Measurements from ENCODE around the gene OSBPL5.

The OSBPL5 gene

DNA sequence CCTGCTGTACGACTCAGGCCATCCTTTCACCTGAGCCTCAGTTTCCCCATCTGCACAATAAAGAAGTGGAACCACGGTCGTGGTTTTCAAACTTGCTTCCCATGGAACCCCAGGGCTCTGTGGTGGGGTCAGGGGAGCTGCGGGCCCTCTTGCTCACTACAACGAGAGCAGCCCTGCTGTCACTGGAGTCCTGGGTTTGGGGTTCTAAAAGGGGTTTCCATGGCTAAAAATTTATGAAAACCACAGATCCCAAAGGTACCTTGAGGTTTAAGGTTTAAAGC is 62.5 kb downstream of the OSBPL5 start:
- TF ChIP-seq, protein P1, sequence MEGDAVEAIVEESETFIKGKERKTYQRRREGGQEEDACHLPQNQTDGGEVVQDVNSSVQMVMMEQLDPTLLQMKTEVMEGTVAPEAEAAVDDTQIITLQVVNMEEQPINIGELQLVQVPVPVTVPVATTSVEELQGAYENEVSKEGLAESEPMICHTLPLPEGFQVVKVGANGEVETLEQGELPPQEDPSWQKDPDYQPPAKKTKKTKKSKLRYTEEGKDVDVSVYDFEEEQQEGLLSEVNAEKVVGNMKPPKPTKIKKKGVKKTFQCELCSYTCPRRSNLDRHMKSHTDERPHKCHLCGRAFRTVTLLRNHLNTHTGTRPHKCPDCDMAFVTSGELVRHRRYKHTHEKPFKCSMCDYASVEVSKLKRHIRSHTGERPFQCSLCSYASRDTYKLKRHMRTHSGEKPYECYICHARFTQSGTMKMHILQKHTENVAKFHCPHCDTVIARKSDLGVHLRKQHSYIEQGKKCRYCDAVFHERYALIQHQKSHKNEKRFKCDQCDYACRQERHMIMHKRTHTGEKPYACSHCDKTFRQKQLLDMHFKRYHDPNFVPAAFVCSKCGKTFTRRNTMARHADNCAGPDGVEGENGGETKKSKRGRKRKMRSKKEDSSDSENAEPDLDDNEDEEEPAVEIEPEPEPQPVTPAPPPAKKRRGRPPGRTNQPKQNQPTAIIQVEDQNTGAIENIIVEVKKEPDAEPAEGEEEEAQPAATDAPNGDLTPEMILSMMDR (IDR thresholded peaks at IDR 0.05), result no peak

DNA sequence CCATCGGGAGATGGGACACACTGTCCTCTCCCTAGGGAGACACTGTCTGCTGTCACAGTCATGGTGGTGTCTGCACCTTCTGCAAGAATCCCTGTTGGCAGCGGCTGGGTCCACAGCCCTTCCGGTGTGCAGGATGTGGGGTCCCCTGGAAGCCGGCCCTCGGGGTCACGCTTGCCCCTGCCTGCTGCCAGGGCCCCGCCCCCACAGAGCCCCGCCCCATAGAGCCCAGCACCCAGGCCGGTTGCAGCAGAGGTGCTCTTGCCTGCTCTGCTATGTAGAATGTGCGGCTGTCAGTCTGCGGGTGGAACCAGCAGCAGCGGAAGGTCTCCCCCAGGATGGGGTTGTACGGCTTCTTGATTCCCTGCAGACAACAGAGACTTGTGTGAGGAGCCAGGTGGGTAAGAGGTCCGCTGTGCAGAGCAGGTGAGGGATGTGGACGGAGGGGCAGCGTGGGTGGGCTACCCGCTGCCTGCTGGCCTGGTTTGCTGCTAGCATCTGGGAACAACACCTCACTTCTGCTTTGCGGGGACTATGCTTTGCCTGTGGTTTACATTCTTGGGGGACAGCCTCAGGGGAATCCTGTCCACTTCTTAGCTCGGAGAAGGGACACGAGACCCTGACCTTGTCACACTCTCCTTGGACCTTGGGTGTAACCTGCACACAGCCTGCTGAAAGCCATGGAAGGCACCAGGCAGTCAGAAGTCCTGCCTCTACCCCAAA is 63.0 kb downstream of the OSBPL5 start:
- TF ChIP-seq, protein P1 (IDR thresholded peaks at IDR 0.05), result no peak

DNA sequence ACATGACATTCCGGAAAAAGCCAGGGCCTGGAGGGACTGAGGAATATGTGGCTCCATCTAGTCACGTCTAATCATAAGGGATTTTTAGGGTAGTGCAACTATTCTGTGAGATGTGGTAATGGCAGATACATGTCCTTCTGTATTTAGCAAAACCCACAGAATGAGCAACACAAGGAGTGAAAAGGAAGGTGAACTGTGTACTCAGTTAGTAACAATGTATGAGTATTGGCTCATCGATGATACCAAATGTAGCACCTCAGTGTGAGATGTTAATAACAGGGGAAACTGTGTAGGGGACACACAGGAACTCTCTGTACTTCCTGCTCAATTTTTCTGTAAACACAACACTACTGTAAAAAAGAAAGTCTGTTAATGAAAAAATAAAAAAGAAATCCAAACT is 65.9 kb downstream of the OSBPL5 start:
- TF ChIP-seq, protein P1 (IDR thresholded peaks at IDR 0.05), result no peak

DNA sequence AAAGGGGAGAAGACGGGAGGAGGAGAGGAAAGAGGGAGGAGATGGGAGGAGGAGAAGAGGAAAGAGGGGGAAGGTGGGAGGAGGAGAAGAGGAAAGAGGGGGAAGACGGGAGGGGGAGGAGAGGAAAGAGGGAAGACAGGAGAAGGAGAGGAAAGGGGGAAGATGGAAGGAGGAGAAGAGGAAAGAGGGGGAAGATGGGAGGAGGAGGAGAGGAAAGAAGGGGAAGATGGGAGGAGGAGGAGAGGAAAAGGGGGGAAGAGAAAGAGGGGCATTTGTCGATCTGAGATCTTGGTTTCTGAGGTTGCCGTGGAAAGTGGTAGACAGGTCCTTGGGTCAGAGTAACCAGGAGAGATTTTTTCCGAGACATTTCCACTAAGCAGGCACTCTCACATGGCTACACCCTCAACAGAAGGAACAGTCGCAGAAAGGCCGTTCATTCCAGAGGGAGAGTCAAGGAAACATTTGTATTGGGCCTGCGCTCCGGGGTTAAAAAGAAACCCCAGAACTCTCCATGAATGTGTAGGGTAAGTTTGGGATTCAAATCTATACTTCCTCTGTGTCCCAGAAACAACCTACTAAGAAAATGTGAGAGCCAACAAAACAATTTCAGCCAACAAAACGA is 68.1 kb downstream of the OSBPL5 start:
- TF ChIP-seq, protein P1 (IDR thresholded peaks at IDR 0.05), result no peak

DNA sequence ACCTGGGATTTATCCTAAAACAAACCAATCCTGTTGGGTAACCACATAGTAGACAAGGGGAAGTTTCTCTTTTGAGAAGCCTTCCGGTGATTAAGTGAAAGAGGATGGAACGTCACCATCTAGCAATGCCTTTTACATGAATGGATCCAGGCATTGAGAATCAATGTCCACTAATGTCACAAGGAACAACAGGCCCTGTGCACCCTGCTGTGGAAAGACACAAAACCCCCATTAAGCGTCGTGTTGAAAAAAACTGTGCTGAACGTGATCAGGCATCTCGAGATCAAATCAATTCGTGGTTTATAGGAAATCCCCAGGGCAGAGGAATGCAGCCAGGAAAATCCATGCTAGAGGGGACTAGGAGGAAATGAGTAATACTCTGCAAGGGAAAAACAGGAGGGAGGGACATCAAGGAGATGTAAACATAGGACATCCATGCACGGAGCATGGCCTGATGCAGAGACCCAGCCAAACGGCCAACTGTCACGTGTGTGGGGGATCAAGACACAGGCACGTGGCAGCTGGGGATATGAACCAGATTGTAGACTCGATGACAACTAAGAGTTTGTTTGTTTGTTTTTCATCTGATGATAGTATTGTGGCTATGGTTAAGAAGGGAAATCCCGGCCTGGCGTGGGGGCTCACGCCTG is 69.3 kb downstream of the OSBPL5 start:
- TF ChIP-seq, protein P1 (IDR thresholded peaks at IDR 0.05), result no peak

DNA sequence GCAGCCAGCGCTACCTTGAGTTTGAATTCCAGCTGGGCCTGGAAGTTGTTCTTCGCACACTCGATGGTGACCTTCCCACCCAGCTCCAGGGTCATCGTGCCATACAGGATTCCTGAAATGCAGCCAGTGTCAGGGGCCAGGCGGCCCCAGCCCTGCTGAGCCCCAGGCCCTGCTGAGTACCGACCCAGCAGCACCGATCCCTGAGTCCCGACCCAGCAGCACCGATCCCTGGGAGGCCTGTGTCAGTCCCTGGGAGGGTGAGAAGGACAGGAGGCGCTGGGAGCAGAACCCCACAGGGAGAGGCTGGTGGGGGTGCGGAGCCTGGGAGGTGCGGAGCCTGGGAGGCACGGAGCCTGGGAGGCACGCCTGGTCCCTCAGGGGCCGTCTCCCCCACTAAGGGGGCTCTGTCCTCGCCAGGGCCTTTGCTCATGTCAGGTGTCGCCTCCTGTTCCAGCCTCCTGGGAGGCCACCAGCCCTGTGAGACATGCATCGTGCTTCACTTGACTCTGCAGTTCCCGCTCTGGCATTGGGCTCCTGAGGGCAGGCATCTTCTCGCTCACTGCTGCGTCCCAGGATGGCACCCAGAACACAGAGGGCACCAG is 70.8 kb downstream of the OSBPL5 start:
- TF ChIP-seq, protein P1 (IDR thresholded peaks at IDR 0.05), result no peak

DNA sequence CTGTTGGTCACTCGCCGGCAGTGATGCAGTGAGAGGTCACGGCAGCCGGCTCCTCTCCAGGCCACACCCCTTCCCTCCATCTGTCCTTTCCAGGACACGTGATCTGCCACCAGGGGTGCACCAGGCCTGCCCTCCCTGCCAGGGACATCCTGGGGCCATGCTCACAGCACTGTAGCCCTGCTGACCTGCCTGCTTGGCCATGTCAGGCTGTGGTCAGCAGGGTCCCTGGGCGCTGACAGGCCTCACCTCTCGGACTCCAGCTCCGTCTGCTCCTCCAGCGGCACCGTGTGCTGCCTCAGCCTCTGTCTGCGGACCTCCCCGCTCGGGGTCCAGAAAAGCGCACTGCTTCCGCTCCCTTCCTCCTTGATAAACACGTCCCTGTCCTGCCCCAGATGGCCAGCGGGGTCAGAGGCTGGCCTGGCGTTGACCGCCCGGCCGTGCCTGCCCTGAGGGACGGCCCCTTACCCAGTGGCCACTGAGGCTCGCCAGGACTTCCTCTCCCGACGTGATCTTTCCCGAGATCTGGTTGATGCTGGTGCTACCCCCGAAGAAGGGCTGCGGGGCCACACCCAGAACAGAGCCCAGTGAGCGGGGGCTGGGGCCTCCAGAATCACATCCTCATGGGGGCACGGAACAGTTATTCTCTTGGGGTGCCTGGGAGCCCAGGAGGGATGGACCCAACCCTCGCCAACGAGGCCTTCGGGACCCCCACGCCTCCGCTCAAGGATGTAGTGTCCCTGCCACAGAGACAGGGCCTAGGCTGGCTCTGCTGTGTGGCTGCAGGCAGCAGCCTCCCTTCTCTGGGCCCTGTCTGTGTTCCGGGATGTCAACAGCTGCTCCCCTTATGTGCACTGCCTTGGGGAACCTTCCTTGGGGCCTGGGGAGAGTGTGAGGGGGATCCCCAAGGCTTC is 71.6 kb downstream of the OSBPL5 start:
- TF ChIP-seq, protein P1 (IDR thresholded peaks at IDR 0.05), result no peak
